ENCODE data around the gene SSMEM1. TPM values are rescaled to one million over a fixed set of nuclear protein-coding genes. Genes with fewer than 3 reads are reported as not detected.

SSMEM1 gene
- total and polyA plus RNA-seq, 2 experiments from 2014 or later = not detected

- H3K4me1 ChIP-seq (ENCODE audit: insufficient read depth) = no peaks in the 10 kb centered on the region
- H3K79me2 ChIP-seq = no peaks in the 10 kb centered on the region
- H3K9me3 ChIP-seq (ENCODE audit: low read depth) = no peaks in the 10 kb centered on the region
- peaks cover 7% of the 10 kb centered on the region for H3K36me3 ChIP-seq (replicated peaks; ENCODE audit: insufficient read depth, low read depth)
- DNase-seq (ENCODE audit: low spot score) = no peak
- H3K27ac ChIP-seq = no peak overlapping the region
- WGBS (ENCODE audit: low lambda C conversion rate, missing lambda C conversion rate) = 92% methylated on average over 4 of the region's 4 CpGs
- H3K4me2 ChIP-seq = no peak overlapping the region
- no peak overlapping the region for H3K4me3 ChIP-seq
- no peaks in the 10 kb centered on the region for H3K27me3 ChIP-seq
- no peak for TF ChIP-seq CTCF (IDR thresholded peaks at IDR 0.05; ENCODE audit: poor library complexity)
- H3K9me2 ChIP-seq (replicated peaks; ENCODE audit: insufficient read depth) = no peaks in the 10 kb centered on the region
- H2AFZ ChIP-seq = no peak overlapping the region
- no peaks in the 10 kb centered on the region for H4K20me1 ChIP-seq (ENCODE audit: insufficient read depth, poor library complexity, severe bottlenecking)
Measured at GRCh38 chr7:130174237-130174959, 33.3 kb upstream of the SSMEM1 start.

GRCh38 chr7:130178251-130178650, 29.4 kb upstream of the SSMEM1 start:
- no peak overlapping the region for H3K4me3 ChIP-seq
- no peak overlapping the region for H3K27ac ChIP-seq
- H3K9me2 ChIP-seq (replicated peaks; ENCODE audit: insufficient read depth) = no peaks in the 10 kb centered on the region
- no peak overlapping the region for H2AFZ ChIP-seq
- no peak overlapping the region for H3K4me2 ChIP-seq
- H3K36me3 ChIP-seq (replicated peaks; ENCODE audit: insufficient read depth, low read depth) = no peaks in the 10 kb centered on the region
- H3K4me1 ChIP-seq (ENCODE audit: insufficient read depth) = no peaks in the 10 kb centered on the region
- no peaks in the 10 kb centered on the region for H3K79me2 ChIP-seq
- no peaks in the 10 kb centered on the region for H3K27me3 ChIP-seq
- no peaks in the 10 kb centered on the region for H3K9me3 ChIP-seq (ENCODE audit: low read depth)
- no peak for DNase-seq (ENCODE audit: low spot score)
- H4K20me1 ChIP-seq (ENCODE audit: insufficient read depth, poor library complexity, severe bottlenecking) = no peaks in the 10 kb centered on the region
- no peak for TF ChIP-seq EZH2phosphoT487 (IDR thresholded peaks at IDR 0.05; ENCODE audit: low read depth, severe bottlenecking, unreplicated experiment)
- no peak for TF ChIP-seq EZH2 (IDR thresholded peaks at IDR 0.05; ENCODE audit: borderline replicate concordance)
- no peak for TF ChIP-seq CTCF (IDR thresholded peaks at IDR 0.05; ENCODE audit: poor library complexity)
- WGBS (ENCODE audit: low lambda C conversion rate, missing lambda C conversion rate) = 90% methylated on average over 4 of the region's 4 CpGs

- H3K4me2 ChIP-seq = no peak overlapping the region
- 97% methylated on average over 2 of the region's 2 CpGs for WGBS (ENCODE audit: low lambda C conversion rate, missing lambda C conversion rate)
- H3K79me2 ChIP-seq = no peaks in the 10 kb centered on the region
- no peaks in the 10 kb centered on the region for H3K4me1 ChIP-seq (ENCODE audit: insufficient read depth)
- no peak overlapping the region for H2AFZ ChIP-seq
- H3K36me3 ChIP-seq (replicated peaks; ENCODE audit: insufficient read depth, low read depth) = no peaks in the 10 kb centered on the region
- no peak overlapping the region for H3K4me3 ChIP-seq
- TF ChIP-seq CTCF (IDR thresholded peaks at IDR 0.05; ENCODE audit: poor library complexity) = no peak
- no peak for TF ChIP-seq EZH2 (IDR thresholded peaks at IDR 0.05; ENCODE audit: borderline replicate concordance)
- TF ChIP-seq EZH2phosphoT487 (IDR thresholded peaks at IDR 0.05; ENCODE audit: low read depth, severe bottlenecking, unreplicated experiment) = no peak
- H3K27me3 ChIP-seq = no peaks in the 10 kb centered on the region
- no peaks in the 10 kb centered on the region for H4K20me1 ChIP-seq (ENCODE audit: insufficient read depth, poor library complexity, severe bottlenecking)
- no peak for DNase-seq (ENCODE audit: low spot score)
- no peak overlapping the region for H3K27ac ChIP-seq
- no peaks in the 10 kb centered on the region for H3K9me3 ChIP-seq (ENCODE audit: low read depth)
- H3K9me2 ChIP-seq (replicated peaks; ENCODE audit: insufficient read depth) = no peaks in the 10 kb centered on the region
Measured at GRCh38 chr7:130179631-130180030, 28.0 kb upstream of the SSMEM1 start.
